Measurements from ENCODE around the gene WRNIP1. TPM values are rescaled to one million over a fixed set of nuclear protein-coding genes. Genes with fewer than 3 reads are reported as not detected.

WRNIP1 gene
- total and polyA plus RNA-seq, 11 donors: 32.1 to 64.1 (median 34.7) TPM

DNA sequence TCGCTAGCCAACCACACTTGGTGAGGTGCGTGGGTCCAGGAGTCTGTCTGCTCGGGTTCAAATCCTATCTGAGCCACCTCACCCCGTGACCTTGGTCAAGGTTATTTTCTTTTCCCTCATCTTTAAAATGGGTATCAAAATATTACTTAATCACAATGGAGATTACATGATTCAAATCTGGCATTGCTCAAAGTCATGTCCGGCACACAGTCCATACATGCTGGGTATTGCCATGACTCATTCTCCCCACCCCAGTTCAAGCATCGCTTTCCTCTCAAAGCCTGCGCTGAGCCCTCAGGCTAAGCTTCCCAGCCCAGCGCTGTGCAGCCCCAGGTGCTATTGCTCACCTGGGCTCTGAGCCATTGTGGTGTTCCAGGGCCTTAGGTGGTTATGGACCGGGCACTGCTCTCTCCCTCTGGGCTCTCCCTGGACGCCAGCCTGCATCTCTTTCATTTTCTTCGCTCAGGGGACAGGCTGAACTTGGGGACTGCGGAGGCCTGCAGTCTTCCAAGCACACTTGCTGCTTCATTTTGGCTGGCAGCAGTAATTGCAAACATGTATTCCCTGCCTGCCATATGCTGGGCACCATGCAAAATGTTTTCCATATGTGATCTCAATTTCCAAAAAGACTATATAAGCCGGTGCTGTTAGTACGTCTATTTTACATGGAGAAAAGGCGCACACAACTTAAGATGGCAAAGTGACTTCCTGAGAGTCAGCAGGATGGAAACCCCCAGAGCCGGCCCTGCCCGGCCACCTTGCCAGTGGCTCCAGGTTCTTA lies 27.3 kb downstream of the WRNIP1 start:
- peaks cover 0 to 68% (median 25%) of the 10 kb centered on the region in 12 donors for H3K4me1 ChIP-seq
- no peak for DNase-seq
- WGBS, 4 donors: 94 to 96% (median 95%) methylated on average over 17 of the region's 17 CpGs
- ATAC-seq: no peak
- no peak for TF ChIP-seq POLR2A (IDR thresholded peaks at IDR 0.05)
- TF ChIP-seq, protein P1, sequence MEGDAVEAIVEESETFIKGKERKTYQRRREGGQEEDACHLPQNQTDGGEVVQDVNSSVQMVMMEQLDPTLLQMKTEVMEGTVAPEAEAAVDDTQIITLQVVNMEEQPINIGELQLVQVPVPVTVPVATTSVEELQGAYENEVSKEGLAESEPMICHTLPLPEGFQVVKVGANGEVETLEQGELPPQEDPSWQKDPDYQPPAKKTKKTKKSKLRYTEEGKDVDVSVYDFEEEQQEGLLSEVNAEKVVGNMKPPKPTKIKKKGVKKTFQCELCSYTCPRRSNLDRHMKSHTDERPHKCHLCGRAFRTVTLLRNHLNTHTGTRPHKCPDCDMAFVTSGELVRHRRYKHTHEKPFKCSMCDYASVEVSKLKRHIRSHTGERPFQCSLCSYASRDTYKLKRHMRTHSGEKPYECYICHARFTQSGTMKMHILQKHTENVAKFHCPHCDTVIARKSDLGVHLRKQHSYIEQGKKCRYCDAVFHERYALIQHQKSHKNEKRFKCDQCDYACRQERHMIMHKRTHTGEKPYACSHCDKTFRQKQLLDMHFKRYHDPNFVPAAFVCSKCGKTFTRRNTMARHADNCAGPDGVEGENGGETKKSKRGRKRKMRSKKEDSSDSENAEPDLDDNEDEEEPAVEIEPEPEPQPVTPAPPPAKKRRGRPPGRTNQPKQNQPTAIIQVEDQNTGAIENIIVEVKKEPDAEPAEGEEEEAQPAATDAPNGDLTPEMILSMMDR (IDR thresholded peaks at IDR 0.05): no peak
- H3K36me3 ChIP-seq: peaks cover 0 to 9% (median 5%) of the 10 kb centered on the region in 9 donors
- peak overlapping the region in 9 of 12 donors; percentile 31 to 80 (median 68) for H3K27ac ChIP-seq
- no peak overlapping the region for H3K4me3 ChIP-seq
- intact Hi-C loops (cut with DNase I): loop anchor here (2.0 to 5.0 kb wide), 4 partner anchors 48 to 195 kb away; partner anchors contain the start of gene SERPINB1 (in 7 of the 10)
- H3K27me3 ChIP-seq: no peaks in the 10 kb centered on the region
- H3K9me3 ChIP-seq: no peaks in the 10 kb centered on the region

DNA sequence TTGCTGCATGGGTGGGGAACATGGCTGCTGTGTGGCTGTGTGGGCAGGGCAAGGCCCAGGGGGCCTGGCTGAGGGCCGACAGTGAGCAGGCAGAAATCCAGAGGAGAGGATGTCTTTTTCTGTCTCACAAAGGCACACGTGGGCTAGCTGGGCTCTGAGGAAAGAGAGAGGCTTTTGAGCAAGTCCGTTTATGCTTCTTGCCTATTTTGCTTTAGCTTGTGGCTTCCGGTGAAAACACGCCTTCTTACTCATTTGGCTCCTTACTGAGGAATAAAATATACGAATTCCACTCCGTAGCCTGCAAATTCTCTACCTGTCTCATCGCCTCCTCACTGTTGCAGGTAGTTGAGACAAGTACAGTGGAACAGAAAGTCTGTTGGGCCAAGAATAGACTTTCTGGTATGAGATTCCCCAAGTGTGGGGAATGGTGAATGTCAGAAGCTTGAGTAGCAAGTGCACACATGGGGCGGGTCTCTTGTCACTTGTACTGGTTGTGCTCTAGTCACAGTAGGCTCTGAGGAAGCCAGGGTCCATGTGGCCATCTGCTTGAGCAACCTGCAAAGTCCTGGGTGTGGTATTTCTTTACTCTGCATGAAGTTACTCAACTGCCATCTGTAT lies 28.4 kb downstream of the WRNIP1 start:
- no peak overlapping the region for H3K4me3 ChIP-seq
- intact Hi-C loops (cut with DNase I): loop anchor here (2.0 to 5.0 kb wide), 4 partner anchors 47 to 194 kb away; partner anchors contain the start of gene SERPINB1 (in 7 of the 10)
- H3K36me3 ChIP-seq: peaks cover 0 to 6% (median 0%) of the 10 kb centered on the region in 9 donors
- WGBS, 4 donors: 45 to 55% (median 52%) methylated on average over 9 of the region's 9 CpGs
- no peak for TF ChIP-seq POLR2A (IDR thresholded peaks at IDR 0.05)
- TF ChIP-seq, protein P1 (IDR thresholded peaks at IDR 0.05): no peak
- ATAC-seq (peak in 1 of 4 donors; percentile 42), DNase-seq (no peak)
- peaks cover 0 to 69% (median 25%) of the 10 kb centered on the region in 12 donors for H3K4me1 ChIP-seq
- peak overlapping the region in 5 of 12 donors; percentile 2 to 66 (median 34) for H3K27ac ChIP-seq
- H3K27me3 ChIP-seq: no peaks in the 10 kb centered on the region
- no peaks in the 10 kb centered on the region for H3K9me3 ChIP-seq

DNA sequence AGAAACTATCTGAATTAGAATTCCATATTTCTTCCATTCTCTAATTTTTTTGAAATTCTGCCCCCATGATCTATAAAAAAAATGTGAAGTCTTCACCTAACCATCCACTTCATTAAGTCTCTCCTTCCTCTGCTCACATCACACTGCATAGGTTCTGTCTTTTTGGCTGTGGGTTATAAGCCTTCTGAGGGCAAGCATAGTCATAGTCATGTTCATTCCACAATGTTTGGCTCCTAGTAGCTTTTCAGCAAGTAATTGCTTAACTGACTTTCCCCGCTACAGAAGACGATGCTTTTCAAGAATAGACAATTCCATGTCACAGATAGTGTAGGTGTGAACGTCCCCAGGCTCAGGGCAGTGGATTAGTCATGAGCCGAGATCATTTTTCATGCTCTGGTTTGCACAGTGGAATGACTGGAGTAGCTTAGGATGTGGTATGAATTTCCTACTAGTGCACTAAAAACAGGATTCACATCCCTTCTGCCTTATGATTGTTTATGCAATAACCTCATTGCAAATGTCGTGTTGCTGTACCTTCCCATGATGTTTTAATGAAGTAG lies 29.1 kb downstream of the WRNIP1 start:
- H3K27me3 ChIP-seq: no peaks in the 10 kb centered on the region
- intact Hi-C loops (cut with DNase I): loop anchor here (5.0 kb wide), 3 partner anchors 48 to 193 kb away; partner anchors contain the start of gene SERPINB1 (in 6 of the 10)
- no peak for DNase-seq
- ATAC-seq: no peak
- H3K4me3 ChIP-seq: no peak overlapping the region
- TF ChIP-seq, protein P1 (IDR thresholded peaks at IDR 0.05): no peak
- no peak for TF ChIP-seq POLR2A (IDR thresholded peaks at IDR 0.05)
- WGBS, 4 donors: 74 to 87% (median 81%) methylated on average over 5 of the region's 5 CpGs
- no peaks in the 10 kb centered on the region for H3K9me3 ChIP-seq
- peaks cover 0 to 3% (median 0%) of the 10 kb centered on the region in 9 donors for H3K36me3 ChIP-seq
- H3K4me1 ChIP-seq: peaks cover 0 to 69% (median 25%) of the 10 kb centered on the region in 12 donors
- H3K27ac ChIP-seq: peak overlapping the region in 1 of 12 donors; percentile 66
